ENCODE measurements around the gene IFT27.

DNA sequence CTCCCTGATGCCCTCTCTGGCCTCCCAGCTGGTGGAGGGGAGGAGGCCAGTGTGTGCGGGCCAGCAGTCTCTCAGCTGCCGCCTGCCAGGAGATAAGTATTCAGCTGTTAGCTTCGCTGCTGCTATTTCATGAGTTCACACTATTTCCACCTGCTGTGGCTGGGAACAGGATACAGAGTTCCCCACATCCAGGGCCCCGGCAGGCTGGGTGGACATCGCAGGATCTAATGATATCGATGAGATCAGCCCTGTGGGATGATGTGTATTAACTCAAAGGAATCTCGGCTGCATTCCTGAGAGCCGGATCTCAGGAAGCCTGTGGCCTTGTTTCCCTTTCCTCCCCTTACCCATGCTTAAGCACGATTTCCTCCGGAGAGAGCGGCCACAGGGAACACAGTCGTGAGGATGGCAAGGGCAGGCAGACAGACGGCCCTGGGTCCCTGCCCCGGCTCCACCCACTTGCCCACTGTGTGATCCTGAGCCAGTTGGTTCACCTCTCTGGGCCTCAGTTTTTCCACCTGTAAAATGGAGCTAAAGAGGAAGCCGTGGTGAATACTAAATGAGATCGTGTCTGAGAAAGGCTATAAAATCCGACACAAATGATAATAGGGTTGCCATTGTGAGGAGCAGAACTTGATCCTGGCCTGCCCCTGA, 47.4 kb upstream of the IFT27 start:
- TF ChIP-seq, protein P1, sequence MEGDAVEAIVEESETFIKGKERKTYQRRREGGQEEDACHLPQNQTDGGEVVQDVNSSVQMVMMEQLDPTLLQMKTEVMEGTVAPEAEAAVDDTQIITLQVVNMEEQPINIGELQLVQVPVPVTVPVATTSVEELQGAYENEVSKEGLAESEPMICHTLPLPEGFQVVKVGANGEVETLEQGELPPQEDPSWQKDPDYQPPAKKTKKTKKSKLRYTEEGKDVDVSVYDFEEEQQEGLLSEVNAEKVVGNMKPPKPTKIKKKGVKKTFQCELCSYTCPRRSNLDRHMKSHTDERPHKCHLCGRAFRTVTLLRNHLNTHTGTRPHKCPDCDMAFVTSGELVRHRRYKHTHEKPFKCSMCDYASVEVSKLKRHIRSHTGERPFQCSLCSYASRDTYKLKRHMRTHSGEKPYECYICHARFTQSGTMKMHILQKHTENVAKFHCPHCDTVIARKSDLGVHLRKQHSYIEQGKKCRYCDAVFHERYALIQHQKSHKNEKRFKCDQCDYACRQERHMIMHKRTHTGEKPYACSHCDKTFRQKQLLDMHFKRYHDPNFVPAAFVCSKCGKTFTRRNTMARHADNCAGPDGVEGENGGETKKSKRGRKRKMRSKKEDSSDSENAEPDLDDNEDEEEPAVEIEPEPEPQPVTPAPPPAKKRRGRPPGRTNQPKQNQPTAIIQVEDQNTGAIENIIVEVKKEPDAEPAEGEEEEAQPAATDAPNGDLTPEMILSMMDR (IDR thresholded peaks at IDR 0.05) = no peak
- no peak for TF ChIP-seq POLR2A (IDR thresholded peaks at IDR 0.05)

All from uterus (tissue), 2 donors.